Liver (tissue), 9 donors: ENCODE results near the gene MRPS18A. TPM values are rescaled to one million over a fixed set of nuclear protein-coding genes. Genes with fewer than 3 reads are reported as not detected.

ENCODE experiments used
- DNase-seq: peaks from one replicate; pipeline ENCODE4 v3.0.0-alpha.2; 2017; ENCODE audit warnings: low spot score
- H3K27ac ChIP-seq, 2 donors: one replicate each; pipeline ENCODE4 v1.7.0; 2013; ENCODE audit warnings: inconsistent platforms in 2 of 2, low read length in 2 of 2, control low read depth in 1 of 2, low read depth in 1 of 2, mild to moderate bottlenecking in 1 of 2
- H3K27me3 ChIP-seq, 4 donors: one replicate each; pipeline versions ENCODE4 v1.6.1 to v1.7.0; 2013; ENCODE audit warnings: low read length in 3 of 4, inconsistent platforms in 1 of 4, mild to moderate bottlenecking in 1 of 4, moderate library complexity in 1 of 4; ENCODE audit not compliant: control insufficient read depth in 4 of 4, insufficient read depth in 4 of 4
- H3K36me3 ChIP-seq, 4 donors: one replicate each; pipeline versions ENCODE4 v1.6.1 to v1.7.0; 2013; ENCODE audit warnings: low read length in 3 of 4, mild to moderate bottlenecking in 3 of 4, low read depth in 1 of 4, moderate library complexity in 1 of 4; ENCODE audit not compliant: control insufficient read depth in 4 of 4, insufficient read depth in 3 of 4
- H3K4me1 ChIP-seq, 4 donors: one replicate each; pipeline versions ENCODE4 v1.6.1 to v1.7.0; 2013; ENCODE audit warnings: low read length in 3 of 4, mild to moderate bottlenecking in 3 of 4, moderate library complexity in 1 of 4; ENCODE audit not compliant: control insufficient read depth in 4 of 4, insufficient read depth in 4 of 4
- H3K4me3 ChIP-seq, 3 donors: one replicate each; pipeline versions ENCODE4 v1.6.1 to v1.7.0; 2013; ENCODE audit warnings: low read length in 3 of 3, control low read depth in 1 of 3, low read depth in 1 of 3, mild to moderate bottlenecking in 1 of 3
- H3K9ac ChIP-seq, 2 donors: one replicate each; pipeline ENCODE4 v1.7.0; 2013; ENCODE audit warnings: low read length in 2 of 2, mild to moderate bottlenecking in 2 of 2, moderate library complexity in 2 of 2, control low read depth in 1 of 2, low read depth in 1 of 2
- H3K9me3 ChIP-seq, 4 donors: one replicate each; pipeline versions ENCODE4 v1.6.1 to v1.7.0; 2013; ENCODE audit warnings: low read length in 3 of 4; ENCODE audit not compliant: control insufficient read depth in 4 of 4
- ATF3 ChIP-seq: IDR thresholded peaks from 2 replicates; pipeline ENCODE4 v1.6.1; 2016; ENCODE audit warnings: antibody characterized with exemption
- EGR1 ChIP-seq, 2 donors: IDR thresholded peaks; 2 replicates each; pipeline ENCODE4 v1.6.1; 2016 to 2018; ENCODE audit warnings: antibody characterized with exemption in 2 of 2, low read depth in 2 of 2
- FOXA1 ChIP-seq: IDR thresholded peaks from 2 replicates; pipeline ENCODE4 v1.6.1; 2016; ENCODE audit warnings: antibody characterized with exemption
- FOXA2 ChIP-seq: IDR thresholded peaks from 2 replicates; pipeline ENCODE4 v1.6.1; 2016; ENCODE audit warnings: antibody characterized with exemption
- GABPA ChIP-seq, 2 donors: IDR thresholded peaks in 1 of 2; conservative IDR thresholded peaks in 1 of 2; 2 replicates each; pipeline ENCODE4 v1.6.1; 2016; ENCODE audit warnings: antibody characterized with exemption in 2 of 2, mild to moderate bottlenecking in 1 of 2, moderate library complexity in 1 of 2
- HNF4G ChIP-seq: IDR thresholded peaks from 2 replicates; pipeline ENCODE4 v1.6.1; 2016; ENCODE audit warnings: antibody characterized with exemption
- JUND ChIP-seq, 2 donors: IDR thresholded peaks; 2 replicates each; pipeline ENCODE4 v1.6.1; 2016; ENCODE audit warnings: antibody characterized with exemption in 2 of 2
- RAD21 ChIP-seq, 2 donors: IDR thresholded peaks; 2 replicates each; pipeline ENCODE4 v1.6.1; 2016; ENCODE audit warnings: antibody characterized with exemption in 2 of 2, mild to moderate bottlenecking in 2 of 2
- REST ChIP-seq: IDR thresholded peaks from 2 replicates; pipeline ENCODE4 v1.6.1; 2016; ENCODE audit warnings: antibody characterized with exemption, mild to moderate bottlenecking
- RXRA ChIP-seq, 2 donors: IDR thresholded peaks; 2 replicates each; pipeline ENCODE4 v1.6.1; 2017 to 2018; ENCODE audit warnings: antibody characterized with exemption in 2 of 2, mild to moderate bottlenecking in 1 of 2
- SP1 ChIP-seq: IDR thresholded peaks from 2 replicates; pipeline ENCODE4 v1.6.1; 2018; ENCODE audit warnings: antibody characterized with exemption, mild to moderate bottlenecking
- TAF1 ChIP-seq: conservative IDR thresholded peaks from 2 replicates; pipeline ENCODE4 v1.6.1; 2016; ENCODE audit warnings: antibody characterized with exemption, mild to moderate bottlenecking
- YY1 ChIP-seq: IDR thresholded peaks from 2 replicates; pipeline ENCODE4 v1.6.1; 2016; ENCODE audit warnings: antibody characterized with exemption, mild to moderate bottlenecking
- ZBTB33 ChIP-seq: IDR thresholded peaks from 2 replicates; pipeline ENCODE4 v1.6.1; 2016; ENCODE audit warnings: antibody characterized with exemption
- WGBS: extraction: QIAGEN DNeasy Blood & Tissue Kit; methylation state at CpG from one replicate; pipeline ENCODE4 v1.1.7; 2013; 5-methylcytosine and 5-hydroxymethylcytosine counted together
- polyA plus RNA-seq, 2 donors: library from polyadenylated mRNA; stranded (reverse) in 1 of 2; unstranded in 1 of 2; fragments of 200-250 nt in 1 of 2; fragments of >200 nt in 1 of 2; fragmentation: Nextera tagmentation in 1 of 2; extraction: Ambion mirVana in 1 of 2; gene quantifications; one replicate each; pipeline versions ENCODE4 v1.2.1 to v1.2.3, GENCODE V29; 2013 to 2015
- total RNA-seq, 2 donors: library from RNA; depleted of rRNA; stranded (reverse); fragments of >200 nt; gene quantifications; one replicate each; pipeline ENCODE4 v1.2.3, GENCODE V29; 2014
- donor health status: healthy.
- donor health status: healthy.
- donor health status: healthy.
- donor health status: healthy.
- donor health status: healthy.

Gene MRPS18A
- total and polyA plus RNA-seq, 4 donors = 21.5 to 50.5 (median 35.0) TPM

- 85% methylated on average over 3 of the region's 3 CpGs for WGBS
- peaks cover 0 to 8% (median 0%) of the 10 kb centered on the region in 4 donors for H3K9me3 ChIP-seq
- H3K27ac ChIP-seq = no peak overlapping the region
- no peaks in the 10 kb centered on the region for H3K4me1 ChIP-seq
- no peak overlapping the region for H3K4me3 ChIP-seq
- no peak for DNase-seq
- no peak overlapping the region for H3K9ac ChIP-seq
- TF ChIP-seq ATF3 (no peak), SP1 (no peak), RAD21 (IDR thresholded peaks at IDR 0.05) (no peak), EGR1 (IDR thresholded peaks at IDR 0.05; ENCODE audit: low read depth in 2 of 2) (no peak), GABPA (IDR thresholded peaks at IDR 0.05 in 1 of 2, conservative IDR thresholded peaks at IDR 0.05 in 1 of 2) (no peak), FOXA2 (no peak), FOXA1 (no peak), ZBTB33 (no peak)
- no peaks in the 10 kb centered on the region for H3K36me3 ChIP-seq
- H3K27me3 ChIP-seq = no peaks in the 10 kb centered on the region
Measured at GRCh38 chr6:43727634-43728033, 40.0 kb upstream of the MRPS18A start.

GRCh38 chr6:43725643-43726580 lies 38.3 kb upstream of the MRPS18A start:
- H3K9me3 ChIP-seq = peaks cover 0 to 6% (median 0%) of the 10 kb centered on the region in 4 donors
- 90% methylated on average over 7 of the region's 7 CpGs for WGBS
- no peak for DNase-seq
- no peaks in the 10 kb centered on the region for H3K27me3 ChIP-seq
- TF ChIP-seq YY1 (no peak), RXRA (IDR thresholded peaks at IDR 0.05) (no peak), TAF1 (no peak)
- H3K36me3 ChIP-seq = no peaks in the 10 kb centered on the region
- no peak overlapping the region for H3K4me3 ChIP-seq
- no peaks in the 10 kb centered on the region for H3K4me1 ChIP-seq
- no peak overlapping the region for H3K27ac ChIP-seq
- H3K9ac ChIP-seq = no peak overlapping the region

GRCh38 chr6:43724914-43725642 lies 37.5 kb upstream of the MRPS18A start:
- H3K36me3 ChIP-seq = no peaks in the 10 kb centered on the region
- no peak overlapping the region for H3K9ac ChIP-seq
- DNase-seq = peak; percentile 70
- H3K9me3 ChIP-seq = no peaks in the 10 kb centered on the region
- WGBS = 40% methylated on average over 17 of the region's 17 CpGs
- no peaks in the 10 kb centered on the region for H3K27me3 ChIP-seq
- no peaks in the 10 kb centered on the region for H3K4me1 ChIP-seq
- TF ChIP-seq RXRA (IDR thresholded peaks at IDR 0.05) (no peak), TAF1 (no peak), JUND (IDR thresholded peaks at IDR 0.05) (no peak), GABPA (IDR thresholded peaks at IDR 0.05 in 1 of 2, conservative IDR thresholded peaks at IDR 0.05 in 1 of 2) (no peak), HNF4G (no peak), YY1 (no peak), FOXA2 (no peak), REST (no peak), RAD21 (IDR thresholded peaks at IDR 0.05) (peak in 1 of 2 donors; percentile 36), ATF3 (peak; percentile 12), ZBTB33 (no peak), EGR1 (IDR thresholded peaks at IDR 0.05; ENCODE audit: low read depth in 2 of 2) (no peak)
- no peak overlapping the region for H3K27ac ChIP-seq
- no peak overlapping the region for H3K4me3 ChIP-seq
